HG02973 (cell line): ENCODE data around the gene MVP.
"Not testable (repeated sequence)": the region's sequence is repeated elsewhere in the genome, so short reads cannot be mapped to it uniquely, and the experiment has no call there.

Experiments used
- ATAC-seq: cut with Tn5 transposase; IDR thresholded peaks from one replicate; pipeline ENCODE4 v1.9.1; 2021; ENCODE audit warnings: moderate library complexity; ENCODE audit not compliant: unreplicated experiment

MVP gene

DNA sequence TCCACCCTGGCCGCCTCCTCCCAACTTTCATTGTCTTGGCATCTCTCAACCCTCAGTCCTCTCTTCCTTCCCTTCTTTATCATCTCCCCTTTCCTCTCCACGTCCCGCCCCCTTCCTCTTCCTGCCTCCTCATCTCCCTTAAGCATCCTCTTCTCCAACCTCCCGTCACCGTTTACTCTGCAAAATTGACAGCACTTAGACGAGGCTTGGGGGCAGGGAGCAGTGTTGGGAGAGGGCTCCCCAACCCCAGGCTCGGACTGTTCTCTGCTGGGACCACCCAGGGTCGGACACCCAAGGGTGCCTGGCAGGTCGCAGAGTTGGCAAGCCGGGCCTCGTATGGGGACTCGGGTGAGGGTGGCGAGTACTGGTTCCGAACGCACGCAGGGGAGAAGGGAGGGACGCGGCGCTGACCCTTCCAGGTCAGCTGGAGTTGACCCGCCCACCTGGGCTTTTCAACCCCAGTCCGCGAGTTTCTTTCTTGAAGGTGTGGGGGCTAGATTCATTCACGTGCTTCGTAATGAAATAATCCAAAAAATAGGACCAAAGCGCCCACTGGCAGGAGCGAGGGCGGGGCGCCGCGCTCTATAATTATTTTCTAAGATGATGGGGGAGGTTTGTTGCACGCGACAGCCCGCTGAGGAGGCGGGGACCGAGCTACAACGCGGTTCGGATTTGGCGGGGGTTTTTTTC lies 5.1 kb upstream of the MVP start:
- ATAC-seq: no peak

DNA sequence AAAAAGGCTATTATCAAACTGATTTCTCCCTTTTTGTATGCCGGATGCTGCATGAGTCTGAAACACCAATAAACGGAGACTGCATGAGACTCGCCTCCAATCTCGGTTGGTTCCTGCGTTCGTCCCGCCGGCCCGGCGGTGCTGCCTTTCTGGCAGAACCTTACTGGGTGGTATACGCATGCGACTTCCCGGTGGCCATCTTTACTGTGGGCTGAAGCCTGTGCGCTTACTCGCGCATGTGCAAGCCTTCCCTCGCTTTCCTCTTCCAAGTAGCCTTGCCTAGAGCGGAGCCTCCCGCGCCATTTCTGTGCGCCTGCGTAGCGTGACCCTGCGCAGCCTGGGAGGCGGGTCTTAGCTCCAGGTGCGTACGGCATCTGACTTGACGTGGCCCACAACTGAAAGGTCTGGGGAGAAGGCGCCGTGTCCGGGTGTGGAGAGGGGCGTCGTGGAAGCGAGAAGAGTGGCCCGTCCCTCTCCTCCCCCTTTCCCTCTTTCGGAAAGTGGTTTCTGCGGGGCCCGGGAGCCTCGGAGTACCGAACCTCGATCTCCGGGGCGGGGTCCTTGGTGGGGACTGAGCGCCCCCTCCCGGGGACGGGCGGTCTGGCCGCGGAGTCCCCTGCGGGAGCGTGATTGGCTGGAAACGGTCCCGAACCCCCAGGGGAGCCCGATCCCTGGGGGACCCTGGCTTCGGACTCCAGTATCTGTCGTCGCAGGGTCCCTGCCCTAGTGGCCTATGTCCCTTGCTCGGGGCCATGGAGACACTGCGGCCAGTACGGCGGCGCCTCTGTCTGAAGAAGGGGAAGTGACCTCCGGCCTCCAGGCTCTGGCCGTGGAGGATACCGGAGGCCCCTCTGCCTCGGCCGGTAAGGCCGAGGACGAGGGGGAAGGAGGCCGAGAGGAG lies 4.2 kb upstream of the MVP start, which contains the start of gene PAGR1:
TSS of gene PAGR1 (plus strand) at position 360 of the 901 bp plus-strand sequence. CDS start at position 734, 374 bp downstream.
- ATAC-seq: peak; percentile 43

DNA sequence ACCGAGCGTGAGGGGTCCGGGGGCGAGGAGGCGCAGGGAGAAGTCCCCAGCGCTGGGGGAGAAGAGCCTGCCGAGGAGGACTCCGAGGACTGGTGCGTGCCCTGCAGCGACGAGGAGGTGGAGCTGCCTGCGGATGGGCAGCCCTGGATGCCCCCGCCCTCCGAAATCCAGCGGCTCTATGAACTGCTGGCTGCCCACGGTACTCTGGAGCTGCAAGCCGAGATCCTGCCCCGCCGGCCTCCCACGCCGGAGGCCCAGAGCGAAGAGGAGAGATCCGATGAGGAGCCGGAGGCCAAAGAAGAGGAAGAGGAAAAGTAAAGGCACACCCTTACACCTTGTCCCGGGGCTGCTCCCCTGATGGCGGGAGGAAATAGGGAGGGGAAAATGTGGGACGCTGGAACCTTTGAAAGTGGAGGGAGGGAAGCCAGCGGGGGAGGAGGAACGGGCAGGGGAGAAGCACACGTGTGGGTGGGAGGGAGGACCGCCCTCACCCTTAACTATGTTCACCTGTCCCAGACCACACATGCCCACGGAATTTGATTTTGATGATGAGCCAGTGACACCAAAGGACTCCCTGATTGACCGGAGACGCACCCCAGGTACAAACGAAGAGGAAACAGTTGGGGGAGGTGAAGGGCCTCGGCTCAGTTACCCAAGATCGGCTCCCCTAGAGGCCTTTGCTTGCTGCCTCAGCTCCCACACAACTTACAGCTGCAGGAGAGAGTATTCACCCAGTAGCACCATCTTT lies 3.4 kb upstream of the MVP start:
- ATAC-seq: peak; percentile 3

DNA sequence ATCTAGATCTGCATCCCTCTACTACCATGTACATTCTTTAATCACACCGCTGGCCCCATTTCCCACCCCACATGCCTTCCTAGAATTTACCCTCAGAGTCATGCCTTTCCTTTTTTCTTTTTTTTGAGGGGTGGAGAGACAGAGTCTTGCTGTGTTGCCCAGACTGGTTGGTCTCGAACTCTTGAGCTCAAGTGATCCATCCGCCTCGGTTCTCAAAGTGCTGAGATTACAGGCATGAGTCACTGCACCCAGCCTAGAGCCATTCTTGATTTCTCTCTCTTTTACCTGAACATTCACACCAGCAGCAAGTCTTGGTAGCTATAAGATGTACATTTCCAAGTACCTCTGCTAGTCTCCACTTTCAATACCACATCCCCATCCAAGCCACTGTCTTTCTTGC lies 2.2 kb upstream of the MVP start:
- no peak for ATAC-seq

DNA sequence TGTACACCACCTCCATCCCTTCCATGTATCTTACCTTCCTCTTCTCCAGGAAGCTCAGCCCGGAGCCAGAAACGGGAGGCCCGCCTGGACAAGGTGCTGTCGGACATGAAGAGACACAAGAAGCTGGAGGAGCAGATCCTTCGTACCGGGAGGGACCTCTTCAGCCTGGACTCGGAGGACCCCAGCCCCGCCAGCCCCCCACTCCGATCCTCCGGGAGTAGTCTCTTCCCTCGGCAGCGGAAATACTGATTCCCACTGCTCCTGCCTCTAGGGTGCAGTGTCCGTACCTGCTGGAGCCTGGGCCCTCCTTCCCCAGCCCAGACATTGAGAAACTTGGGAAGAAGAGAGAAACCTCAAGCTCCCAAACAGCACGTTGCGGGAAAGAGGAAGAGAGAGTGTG lies 756 bp upstream of the MVP start:
- no peak for ATAC-seq

DNA sequence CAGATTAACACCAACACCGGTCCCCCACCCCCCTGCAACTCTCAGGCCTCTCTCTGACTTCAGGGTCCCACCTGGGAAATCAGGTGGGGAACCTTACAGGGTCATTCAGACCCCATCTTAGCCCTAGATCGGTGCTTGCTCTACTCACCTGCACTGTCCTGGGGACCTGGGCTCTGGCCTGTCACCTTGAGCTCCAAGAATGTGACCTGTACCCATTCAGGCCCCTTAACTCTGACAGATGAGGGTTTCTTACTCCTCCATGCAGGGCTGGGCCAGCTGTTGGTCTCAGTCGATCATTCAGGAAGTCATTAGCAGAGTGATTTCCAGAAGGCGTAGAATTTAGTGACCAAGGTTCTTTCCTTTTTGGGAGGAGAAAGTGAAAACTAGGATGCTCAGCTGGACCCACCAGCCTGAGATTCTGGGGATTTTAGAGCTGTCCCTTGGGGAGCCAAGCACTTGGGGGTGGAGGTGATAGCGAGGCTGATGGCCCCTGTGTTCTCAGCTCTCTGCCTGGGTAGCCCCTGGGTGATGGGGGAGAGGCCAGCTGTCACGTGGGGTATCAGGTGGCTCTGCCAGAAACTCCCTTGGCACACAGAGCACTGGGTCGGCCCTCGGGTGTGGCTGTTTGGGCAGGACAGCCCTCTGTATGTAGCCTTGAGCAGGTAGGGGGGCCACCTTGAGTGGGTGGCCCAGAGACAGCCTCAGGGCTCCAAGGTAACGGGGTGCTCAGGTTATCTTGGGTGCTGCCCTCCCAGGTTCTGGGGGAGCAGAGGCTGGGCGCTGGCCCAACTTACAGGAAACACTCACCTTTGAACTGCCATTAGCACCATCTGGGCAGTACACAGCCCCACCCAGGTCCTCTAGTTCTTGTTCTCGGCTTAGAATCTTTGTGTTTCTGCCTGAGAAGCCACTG lies 724 bp downstream of the MVP start:
- ATAC-seq: peak; percentile 34

DNA sequence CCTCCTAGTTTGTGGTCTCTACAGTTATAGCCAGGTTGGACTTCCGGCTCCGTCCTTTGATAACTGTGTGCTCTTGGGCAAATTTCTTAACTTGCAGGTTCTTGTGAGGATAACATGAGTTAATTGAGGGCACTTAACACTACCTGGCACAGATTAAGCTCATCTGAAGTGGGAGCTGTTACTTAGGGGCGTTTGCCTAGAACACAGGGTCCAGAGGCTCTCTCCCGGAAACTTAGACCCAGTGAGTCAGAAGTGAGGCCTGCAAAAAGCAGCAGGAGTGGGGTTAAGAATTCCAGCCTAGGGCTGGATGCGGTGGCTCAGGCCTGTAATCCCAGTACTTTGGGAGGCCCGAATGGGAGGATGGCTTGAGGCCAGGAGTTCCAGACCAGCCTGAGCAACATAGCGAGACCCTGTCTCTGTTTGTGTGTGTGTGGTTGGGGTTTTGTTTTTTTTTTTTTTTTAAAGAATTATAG lies 1.4 kb downstream of the MVP start:
- ATAC-seq: no peak

DNA sequence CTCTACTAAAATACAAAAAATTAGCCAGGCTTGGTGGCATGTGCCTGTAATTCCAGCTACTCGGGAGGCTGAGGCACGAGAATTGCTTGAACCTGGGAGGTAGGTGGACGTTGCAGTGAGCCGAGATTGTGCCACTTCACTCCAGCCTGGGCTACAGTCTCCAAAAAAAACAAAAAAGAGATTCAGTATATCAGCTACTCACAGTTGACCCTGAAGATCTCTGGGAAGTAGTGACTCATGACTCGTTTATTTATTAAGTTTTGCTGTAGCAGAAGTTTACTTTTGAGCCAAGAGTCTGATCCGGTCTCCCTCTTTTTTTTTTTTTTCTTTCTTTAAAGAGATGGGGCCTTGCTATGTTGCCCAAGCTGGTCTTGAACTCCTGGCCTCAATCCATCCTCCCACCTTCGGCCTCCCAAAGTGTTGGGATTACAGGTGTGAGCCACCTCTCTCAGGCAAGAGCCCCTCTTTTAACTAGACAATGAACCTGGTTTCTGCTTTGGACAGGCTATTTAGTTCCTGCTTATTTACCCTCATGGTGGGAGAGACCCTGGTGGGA lies 4.4 kb downstream of the MVP start:
- ATAC-seq: no peak

DNA sequence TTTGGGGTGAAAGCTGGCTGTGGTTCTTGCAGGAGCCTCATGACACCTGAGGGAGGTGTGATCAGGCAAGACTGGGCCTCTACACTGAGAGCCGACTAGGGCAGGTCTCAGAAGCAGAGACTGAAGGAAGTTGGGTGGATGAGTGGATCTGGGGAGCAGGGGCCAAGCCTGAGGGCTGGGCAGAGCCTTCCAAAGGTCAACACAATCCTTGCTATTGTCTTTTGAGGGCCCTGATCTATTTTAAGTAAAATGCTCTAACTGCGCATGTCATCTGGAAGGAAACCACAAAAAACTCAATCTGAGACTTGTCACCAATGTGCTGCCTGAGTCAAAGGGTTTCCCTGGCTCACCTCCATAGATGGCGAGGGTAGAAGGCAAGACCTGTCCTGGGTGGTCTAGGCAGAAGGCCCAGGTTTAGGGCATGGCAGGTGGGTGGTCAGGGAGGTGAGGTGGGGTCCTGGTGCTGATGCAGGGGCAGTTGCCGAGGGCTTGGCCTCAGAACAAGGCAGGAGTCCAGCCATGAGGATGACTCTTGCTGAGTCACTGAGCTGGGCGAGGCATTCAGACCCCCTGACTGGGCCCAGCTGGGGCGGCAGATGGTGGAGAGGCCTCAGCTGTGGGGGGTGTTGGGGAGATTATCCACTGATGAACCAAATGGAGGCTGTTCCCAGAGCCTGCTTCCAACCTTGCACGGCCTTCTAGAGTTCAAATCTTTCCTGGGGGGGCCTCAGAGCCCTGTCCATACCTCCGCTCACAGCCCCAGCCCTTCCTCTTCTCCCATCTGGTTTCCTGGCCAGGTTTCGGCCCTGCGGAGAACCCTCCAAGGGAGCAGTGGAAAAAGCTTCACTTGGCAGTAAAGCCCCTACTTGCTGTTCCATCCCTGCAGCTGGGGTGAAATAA lies 5.1 kb downstream of the MVP start:
- ATAC-seq: no peak

DNA sequence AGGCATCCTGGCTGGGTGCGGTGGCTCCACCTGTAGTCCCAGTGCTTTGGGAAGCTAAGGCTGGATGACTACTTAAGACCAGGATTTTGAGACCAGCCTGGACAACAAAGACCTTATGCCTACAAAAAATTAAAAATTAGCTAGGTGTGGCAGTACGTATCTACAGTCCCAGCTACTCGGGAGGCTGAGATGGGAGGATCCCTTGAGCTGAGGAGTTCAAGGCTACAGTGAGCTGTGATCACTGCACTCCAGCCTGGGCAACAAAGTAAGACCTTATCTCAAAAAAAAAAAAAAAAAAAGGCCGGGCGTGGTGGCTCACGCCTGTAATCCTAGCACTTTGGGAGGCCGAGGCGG lies 6.1 kb downstream of the MVP start:
- no peak for ATAC-seq

DNA sequence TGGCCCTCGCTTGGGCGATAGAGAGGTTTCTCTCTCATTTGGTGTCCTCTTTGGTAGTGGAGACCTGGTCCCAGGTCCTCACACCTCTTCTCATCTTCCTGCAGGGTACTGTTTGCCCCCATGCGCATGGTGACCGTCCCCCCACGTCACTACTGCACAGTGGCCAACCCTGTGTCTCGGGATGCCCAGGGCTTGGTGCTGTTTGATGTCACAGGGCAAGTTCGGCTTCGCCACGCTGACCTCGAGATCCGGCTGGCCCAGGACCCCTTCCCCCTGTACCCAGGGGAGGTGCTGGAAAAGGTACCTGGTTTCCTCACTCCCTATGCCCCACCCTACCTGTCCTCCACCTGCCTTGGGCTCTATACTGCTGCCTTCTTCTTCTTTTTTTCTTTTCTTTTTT lies 10.5 kb downstream of the MVP start:
- ATAC-seq: no peak

DNA sequence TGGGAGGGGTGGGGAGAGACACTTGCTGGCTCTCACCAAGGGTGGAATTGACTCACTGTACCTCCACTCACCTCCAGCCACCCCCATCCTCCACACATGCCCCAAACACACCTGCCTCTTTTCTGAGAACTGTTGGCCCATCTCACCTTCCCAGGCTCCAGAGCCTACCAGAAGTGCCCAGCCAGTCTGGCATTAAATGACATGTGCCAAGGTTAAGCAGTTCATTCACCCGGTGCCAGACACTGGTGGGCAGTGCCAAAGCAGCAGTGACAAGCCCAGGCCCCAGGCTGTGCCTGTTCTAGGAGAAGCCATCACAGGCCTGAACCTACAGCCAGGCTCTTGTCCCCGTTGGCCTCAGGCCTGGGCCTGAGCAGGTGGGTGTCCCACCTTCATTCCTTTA lies 11.2 kb downstream of the MVP start:
- no peak for ATAC-seq

DNA sequence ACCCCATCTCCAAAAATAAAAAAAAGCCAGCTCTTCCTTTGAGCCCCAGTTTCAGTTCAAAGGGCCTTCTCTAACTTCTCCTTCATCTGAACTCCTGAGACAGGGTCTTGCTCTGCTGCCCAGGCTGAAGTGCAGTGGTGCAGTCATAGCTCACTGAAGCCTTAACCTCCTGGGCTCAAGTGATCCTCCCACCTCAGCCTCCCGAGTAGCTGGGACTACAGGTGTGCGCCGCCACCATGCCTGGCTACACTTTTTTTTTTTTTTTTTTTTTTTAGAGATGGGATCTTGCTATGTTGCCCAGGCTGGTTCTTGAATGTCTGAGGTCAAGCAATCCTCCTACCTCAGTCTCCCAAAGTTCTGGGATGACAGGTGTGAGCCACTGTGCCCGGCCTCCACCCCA lies 13.0 kb downstream of the MVP start:
- ATAC-seq: not testable (repeated sequence)

DNA sequence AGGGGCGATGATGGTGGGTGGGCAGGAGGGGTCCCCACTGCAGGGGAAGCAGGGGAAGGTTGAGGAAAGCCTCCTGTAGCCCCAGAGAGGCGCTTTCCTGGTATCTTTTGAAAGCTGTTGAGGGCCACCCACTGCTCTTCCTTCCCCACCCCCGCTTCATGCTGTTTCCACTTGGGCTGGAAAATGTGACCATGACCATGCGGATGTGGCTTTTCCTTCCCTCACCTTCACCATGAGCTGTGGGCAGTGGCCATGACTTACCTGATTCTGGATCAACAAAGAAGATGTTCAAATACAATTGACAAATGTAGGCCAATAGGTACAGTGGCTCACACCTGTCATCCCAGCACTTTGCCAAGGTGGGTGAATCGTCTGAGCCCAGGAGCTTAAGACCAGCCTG lies 13.8 kb downstream of the MVP start:
- ATAC-seq: no peak

DNA sequence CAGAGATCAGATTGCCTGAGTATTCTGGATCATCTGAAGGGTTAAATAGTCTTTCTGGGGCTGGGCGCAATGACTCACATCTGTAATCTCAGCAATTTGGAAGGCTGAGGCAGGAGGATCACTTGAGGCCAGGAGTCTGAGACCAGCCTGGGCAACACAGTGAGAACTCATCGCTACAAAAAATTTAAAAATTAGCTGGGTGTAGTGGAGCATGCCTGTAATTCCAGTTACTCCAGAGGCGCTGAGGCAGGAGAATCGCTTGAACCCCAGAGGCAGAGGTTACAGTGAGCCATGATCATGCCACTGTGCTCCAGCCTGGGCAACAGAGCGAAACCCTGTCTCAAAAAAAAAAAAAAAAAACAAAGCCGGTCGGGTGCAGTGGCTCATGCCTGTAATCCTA lies 15.7 kb downstream of the MVP start:
- ATAC-seq: no peak

DNA sequence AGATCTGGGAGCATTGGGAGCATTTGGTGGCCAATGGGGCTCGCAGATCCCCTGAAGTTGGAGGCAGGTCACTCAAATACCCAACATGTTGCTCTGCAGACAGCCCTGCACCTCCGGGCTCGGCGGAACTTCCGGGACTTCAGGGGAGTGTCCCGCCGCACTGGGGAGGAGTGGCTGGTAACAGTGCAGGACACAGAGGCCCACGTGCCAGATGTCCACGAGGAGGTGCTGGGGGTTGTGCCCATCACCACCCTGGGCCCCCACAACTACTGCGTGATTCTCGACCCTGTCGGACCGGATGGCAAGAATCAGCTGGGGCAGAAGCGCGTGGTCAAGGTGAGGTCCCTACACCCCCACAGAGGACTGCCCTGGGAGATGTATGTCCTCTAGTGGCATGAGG lies 16.4 kb downstream of the MVP start:
- no peak for ATAC-seq

DNA sequence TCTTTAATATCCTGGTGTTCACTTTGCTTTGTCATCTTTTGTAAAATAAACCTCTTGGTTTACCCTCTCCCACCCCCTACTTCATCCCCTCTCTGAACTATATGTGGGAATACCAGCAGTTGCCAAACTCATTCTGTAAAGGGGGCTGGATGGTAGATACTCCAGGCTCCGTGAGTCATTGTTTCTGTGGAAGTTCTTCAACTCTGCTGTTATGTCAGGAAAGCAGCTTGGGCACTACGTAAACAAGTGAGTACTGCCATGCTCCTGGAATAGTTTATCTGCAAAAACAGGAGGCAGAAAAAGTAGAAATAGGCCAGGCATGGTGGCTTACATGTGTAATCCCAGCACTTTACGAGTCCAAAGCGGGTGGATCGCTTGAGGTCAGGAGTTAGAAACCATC lies 17.6 kb downstream of the MVP start:
- no peak for ATAC-seq

DNA sequence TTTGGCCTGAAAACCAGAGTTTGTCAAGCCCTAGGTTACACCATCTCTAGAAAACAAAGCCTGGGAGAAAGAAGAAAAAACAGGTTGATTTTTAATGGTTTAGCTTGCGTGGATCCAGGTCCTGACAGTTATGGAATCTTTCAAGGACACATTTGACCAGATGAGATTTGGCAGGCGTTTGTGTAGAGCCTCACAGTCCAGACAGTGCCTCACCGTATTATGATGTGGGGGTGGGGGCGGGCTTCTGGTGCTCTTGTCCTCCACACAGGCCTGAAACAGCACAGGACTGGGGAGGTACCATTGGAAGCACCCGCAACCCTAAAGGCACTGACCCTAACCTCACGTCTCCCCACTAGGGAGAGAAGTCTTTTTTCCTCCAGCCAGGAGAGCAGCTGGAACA lies 19.6 kb downstream of the MVP start:
- ATAC-seq: no peak

DNA sequence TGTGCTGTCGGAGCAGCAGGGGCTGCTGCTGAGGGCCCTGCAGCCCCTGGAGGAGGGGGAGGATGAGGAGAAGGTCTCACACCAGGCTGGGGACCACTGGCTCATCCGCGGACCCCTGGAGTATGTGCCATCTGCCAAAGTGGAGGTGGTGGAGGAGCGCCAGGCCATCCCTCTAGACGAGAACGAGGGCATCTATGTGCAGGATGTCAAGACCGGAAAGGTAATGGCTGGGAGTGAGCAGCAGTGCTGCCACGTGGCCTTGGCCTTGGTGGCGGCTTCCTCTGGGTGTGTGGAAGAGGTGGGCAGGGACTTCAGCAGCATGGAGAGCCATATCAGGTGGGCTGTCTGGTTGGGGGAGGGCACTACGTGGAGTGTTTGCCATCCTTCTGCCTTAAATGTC lies 20.0 kb downstream of the MVP start:
- no peak for ATAC-seq
